Eye (tissue), 1 donor: ENCODE data around the gene ASB1.
"Not testable (repeated sequence)": the region's sequence is repeated elsewhere in the genome, so short reads cannot be mapped to it uniquely, and the experiment has no call there.

Source experiments
- DNase-seq: peaks from one replicate; pipeline ENCODE4 v3.0.0-alpha.2; 2015

The ASB1 gene

DNA sequence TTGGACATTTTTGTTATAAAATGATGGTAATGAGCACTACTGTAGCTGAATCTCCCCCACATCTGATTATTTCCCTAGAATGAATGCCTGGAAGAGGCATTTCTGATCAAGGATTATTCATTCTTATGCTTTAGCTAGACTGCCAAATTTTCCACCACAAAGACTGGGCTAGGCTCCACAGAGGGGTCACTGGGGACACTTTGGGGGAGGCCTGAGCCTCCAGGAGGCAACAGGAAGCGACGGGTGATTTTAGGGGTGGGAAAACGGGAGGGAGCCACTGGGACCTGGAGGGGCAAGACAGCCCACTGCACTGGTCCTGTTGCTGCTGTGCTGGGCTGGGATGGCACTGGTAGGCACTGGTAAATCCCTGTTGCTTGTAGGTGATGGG is 2.4 kb upstream of the ASB1 start:
- no peak for DNase-seq

DNA sequence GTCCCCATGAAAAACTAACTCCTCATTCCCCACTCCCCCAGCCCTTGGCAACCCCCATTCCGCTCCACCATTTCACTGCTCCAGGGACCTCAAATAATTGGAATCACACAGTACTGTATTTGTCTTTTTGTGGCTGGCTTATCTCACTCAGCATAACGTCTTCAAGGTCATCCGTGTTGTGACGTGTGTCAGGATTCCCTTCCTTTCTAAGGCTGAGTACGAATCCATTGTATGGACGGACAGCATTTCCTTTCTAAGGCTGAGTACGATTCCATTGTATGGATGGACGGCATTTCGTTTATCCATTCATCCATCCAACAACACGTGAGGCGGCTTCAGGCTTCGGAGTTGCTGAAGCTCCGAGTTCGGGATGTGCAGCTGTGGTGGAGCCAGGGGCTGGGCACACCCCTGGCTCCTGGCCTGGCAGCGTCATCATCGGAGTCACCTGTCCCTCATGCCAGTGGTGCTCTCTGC is 1.2 kb upstream of the ASB1 start:
- DNase-seq = no peak

- DNase-seq = peak; percentile 90
Observed at GRCh38 chr2:238425979-238426567, 654 bp upstream of the ASB1 start.

GRCh38 chr2:238427435-238428162 is 872 bp downstream of the ASB1 start:
- DNase-seq = no peak

DNA sequence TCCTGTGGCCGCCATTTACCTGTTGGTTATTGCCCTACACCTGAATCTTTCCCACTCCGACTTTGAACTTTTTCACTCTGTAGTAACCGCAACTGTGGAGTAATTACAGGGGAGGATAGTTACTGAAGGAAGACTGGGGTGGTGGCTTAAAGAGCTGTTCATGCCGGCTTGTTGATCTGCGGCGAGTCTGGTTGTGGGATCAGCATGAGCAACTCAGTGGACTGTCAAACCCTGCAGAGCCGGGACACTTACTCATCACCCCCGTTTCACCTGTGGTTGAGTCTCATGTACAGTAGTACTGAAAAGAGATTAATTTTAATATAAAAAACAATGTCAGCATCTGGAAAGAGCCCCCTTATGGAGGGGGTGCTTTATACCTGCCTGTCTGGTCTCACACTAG is 2.1 kb downstream of the ASB1 start:
- DNase-seq = no peak

DNA sequence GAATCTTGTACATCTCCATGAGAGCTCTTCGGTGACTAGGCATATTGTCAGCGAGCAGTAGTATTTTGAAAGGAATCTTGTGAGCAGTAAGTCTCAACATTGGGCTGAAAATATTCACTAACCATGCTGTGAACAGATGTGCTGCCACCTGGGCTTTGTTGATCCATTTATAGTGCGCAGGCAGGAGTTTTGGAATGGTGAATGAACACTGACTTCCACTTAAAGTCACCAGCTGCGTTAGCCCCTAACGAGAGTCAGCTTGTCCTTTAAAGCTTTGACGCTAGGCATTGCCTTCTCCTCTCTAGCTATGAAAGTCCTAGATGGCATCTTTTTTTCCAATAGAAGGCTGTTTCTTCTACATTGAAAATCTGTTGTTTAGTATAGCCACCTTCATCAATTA is 4.1 kb downstream of the ASB1 start:
- no peak for DNase-seq

DNA sequence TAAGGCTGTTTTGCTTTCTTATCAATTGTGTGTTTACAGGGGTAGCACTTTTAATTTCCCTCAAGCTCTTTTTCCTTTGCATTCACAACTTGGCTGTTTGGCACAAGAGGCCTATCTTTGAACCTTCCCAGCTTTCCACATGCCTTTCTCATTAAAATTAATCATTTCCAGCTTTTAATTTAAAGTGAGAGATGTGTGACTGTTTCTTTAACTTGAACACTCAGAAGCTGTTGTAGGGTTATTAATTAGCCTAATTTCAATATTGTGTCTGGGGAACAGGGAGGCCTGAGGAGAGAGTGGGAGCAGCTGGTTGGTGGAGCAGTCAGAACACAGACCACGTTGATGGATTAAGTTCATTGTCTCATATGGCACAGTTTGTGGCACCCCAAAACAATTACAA is 4.7 kb downstream of the ASB1 start:
- DNase-seq = no peak

- DNase-seq = no peak
Observed at GRCh38 chr2:238433300-238433915, 6.7 kb downstream of the ASB1 start.

DNA sequence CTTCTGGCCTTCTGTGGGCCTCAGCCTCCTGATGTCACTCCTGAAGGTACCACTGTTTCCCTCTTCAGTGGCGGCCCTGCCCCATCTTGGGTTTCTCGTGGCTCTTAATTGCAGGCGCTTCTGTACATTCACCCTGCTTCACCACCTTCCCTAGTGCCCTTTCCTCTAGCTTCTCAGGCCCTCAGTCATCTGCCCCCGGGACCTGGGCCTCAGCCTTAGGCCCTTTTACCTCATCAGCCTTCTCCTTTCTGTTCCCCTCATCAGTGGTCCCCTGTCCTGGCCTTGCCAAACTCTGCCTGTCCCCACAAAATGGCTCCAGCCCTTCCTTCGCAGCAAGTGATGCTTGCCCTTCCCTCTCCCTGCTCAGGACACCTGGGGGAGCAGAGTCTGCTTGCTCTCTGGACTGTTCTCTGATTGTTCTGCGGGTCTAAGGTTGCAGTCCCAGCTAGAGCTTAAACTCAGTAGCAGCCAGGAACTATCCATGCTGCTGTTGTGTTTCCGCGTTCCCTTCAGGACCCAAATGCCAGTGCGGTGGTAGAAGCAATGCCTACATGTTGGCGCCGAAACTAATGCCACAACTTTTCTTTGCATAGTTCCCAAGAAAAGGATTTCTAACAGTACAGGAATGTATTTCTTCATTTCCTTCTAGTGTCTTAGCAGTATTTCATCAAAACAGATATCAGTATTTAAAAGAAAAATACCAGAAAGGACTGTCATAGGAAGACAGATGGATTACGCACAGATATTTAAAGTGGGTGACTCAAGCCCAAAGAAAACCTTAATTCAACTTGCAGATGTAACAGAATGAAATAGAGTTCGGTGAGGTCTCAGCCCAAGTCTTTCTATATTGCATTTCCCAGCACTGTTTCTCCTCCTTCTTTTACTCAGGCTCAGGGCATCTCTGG is 7.5 kb downstream of the ASB1 start:
- DNase-seq = no peak

DNA sequence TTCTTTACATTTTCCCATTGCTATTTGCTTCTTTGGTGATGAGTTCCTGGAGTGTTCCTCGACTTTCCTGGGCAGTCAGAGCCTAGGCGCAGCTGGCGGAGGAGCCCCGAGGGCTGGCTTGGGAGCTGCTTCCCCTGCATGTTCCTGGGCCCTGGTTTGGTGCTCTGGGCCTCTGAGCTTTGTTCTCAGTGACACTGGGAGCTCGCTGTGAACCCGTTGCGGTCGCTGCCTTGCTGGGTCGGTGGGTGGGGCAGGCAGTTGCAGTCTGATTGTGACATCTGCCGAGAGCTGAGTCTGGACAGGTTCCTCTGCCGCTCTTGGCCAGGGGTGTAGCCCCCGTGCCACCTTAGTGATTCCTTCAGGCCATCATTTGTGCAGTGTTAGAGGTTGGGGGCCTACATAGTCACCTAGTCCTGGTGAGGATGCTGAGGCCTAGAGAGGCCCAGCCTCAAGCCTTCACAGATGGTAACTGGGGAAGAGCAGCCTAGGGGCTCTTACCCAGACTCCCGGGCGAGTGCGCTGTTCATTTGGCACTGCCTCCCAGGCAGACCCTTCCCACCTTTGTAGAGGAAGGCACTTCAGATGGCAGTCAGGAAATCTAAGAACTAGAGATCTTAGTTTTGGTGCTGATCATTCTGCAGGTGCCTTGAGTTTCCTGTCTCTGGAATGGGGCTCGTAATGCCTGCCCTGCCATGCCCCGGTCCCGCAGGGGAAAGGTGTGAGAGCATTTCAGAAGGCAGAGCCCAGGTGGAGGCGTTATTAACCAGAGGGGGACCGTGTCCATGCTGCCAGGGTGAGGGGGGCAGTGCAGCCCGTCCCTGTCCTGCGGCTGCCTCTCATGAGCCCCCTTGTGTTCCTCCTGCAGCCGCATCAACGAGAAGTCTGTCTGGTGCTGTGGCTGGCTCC is 8.4 kb downstream of the ASB1 start:
- no peak for DNase-seq

DNA sequence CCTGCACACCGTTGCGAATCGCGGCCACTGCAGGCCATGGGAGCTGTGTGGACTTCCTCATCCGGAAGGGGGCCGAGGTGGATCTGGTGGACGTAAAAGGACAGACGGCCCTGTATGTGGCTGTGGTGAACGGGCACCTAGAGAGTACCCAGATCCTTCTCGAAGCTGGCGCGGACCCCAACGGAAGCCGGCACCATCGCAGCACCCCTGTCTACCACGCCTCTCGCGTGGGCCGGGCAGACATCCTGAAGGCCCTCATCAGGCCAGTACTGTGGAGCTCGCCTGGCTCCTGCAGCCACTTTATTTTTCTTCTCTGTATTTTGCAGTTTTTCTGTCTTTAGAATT is 9.0 kb downstream of the ASB1 start:
- DNase-seq = no peak

GRCh38 chr2:238438856-238439849 is 12.4 kb downstream of the ASB1 start:
- DNase-seq = no peak

- no peak for DNase-seq
Observed at GRCh38 chr2:238439917-238440316, 13.2 kb downstream of the ASB1 start.

GRCh38 chr2:238440331-238440730 is 13.6 kb downstream of the ASB1 start:
- DNase-seq = no peak

DNA sequence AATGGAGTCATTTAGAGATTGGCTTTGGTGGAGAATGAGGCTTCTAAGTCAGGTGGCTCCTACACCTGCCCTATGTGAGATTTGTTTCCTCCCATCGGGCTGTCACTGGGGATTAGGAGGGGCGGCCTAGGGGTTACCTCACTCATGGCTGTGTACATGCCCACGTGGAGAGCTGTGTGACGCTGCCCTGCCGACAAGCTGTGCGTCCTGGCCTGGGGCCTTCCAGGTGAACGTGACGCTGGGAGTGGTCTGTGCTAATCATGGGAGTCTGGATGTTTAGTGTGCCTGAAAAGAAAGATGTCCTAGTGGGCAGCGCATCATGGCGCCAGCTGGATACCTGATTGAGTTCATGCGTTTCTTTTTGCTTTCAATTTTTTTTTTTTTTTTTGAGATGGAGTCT is 14.0 kb downstream of the ASB1 start:
- DNase-seq = no peak

- no peak for DNase-seq
Observed at GRCh38 chr2:238441262-238442114, 14.8 kb downstream of the ASB1 start.

DNA sequence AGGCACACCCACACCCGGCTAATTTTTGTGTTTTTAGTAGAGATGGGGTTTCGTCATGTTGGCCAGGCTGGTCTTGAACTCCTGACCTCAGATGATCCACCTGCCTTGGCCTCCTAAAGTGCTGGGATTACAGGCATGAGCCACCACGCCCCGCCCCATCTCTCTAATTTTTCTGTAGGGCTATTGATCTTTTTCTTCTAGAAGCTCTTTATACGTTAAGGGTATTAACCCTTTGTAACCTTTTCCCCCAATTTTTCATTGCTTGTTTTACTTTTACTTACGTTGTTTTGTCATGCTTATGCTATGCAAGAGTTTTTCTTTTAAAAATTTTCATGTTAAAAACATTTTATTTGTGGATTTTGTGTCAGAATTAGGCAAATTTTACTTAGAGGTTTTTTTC is 15.5 kb downstream of the ASB1 start:
- not testable (repeated sequence) for DNase-seq

DNA sequence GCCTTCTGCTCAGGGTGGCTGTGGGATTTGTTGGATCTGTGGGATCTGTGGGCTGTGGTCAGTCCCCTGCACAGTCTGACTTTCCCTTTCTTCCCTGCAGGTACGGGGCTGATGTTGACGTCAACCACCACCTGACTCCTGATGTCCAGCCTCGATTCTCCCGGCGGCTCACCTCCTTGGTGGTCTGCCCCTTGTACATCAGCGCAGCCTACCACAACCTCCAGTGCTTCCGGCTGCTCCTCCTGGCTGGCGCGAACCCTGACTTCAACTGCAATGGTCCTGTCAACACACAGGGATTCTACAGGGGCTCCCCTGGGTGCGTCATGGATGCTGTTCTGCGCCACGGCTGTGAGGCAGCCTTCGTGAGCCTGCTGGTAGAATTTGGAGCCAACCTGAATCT is 17.5 kb downstream of the ASB1 start:
- DNase-seq = no peak

GRCh38 chr2:238445409-238446190 is 18.9 kb downstream of the ASB1 start:
- peak; percentile 46 for DNase-seq
